Measurements from ENCODE around the gene RFC5. TPM values are rescaled to one million over a fixed set of nuclear protein-coding genes. Genes with fewer than 3 reads are reported as not detected.

The RFC5 gene
- polyA plus RNA-seq, 3 donors = 6.6 to 8.0 (median 7.5) TPM

DNA sequence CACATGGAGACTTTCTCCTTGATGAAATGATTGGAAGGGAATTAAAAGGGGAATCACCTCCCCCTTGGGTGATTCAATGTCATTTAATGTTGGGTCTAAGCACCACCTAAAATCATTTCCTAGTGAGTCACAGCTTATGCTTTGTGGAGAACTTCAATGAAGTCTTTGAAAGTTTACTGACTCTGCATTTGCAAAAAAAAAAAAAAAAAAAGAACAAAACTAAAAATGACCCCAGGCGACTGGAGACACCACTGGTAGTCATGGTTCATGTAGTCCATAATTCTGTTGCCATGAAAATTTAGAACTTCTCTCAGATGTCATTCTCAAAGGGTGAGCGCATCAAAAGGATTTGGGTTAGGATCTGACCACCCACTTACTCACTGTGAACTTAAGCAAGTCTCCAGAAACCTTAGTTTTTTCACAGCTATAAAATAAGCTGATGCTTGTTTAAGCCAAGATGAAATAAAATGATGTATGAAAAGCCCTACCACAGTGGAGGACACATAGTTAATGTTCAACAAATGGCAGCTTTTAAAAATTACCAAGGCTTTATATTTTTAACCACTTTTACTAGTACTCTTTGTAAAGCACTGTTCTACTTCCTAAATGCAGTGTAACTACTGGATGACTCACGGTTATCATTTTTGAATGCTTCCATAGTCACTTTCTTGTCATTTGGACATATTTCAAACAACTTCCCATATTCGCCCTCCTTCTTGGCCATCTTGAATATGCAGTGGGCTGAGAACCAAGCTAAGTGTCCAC, 29.6 kb upstream of the RFC5 start:
- no CpG with 5 or more reads among the region's 4 CpGs for WGBS (ENCODE audit: insufficient coverage)

DNA sequence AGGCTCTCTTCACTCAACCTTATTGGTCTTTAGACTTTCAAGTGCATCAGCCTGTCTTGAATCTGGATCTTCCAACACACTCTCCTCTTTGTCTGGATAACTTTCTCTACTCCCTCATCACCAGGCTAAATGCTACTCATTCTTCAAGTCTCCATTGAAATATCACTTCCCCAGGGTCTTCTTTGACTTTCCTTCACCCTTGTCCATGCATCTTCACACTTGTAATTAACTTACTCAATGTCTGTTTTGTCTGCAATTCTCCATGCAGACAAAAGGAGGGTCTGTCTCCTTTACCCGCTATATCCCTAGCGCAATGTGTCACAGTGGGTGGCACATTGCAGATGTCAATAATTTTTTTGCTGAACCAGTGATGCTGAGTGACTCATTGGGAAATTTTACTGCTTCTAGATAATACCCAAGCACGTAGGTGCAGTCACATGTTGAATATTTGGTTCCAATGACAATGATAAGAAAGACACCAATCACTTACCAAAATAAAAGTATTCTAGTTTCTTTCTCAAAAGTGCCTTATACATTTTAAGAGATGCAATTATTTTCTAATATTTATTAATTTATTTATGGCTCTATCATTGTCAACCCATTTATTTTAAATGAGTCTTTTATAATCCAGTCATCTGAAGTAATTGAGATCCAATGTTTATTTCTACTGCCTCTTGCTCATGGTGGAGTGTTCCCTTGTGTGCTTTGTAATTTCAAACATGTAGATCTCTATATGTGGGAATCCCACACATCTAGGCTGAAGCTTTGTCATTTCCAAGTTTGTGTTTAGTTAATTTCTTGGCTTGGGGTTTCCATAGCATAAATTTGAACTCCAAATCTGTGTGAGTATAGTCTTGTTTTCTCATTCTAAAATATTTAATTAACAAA, 21.7 kb upstream of the RFC5 start:
- no peak for DNase-seq
- H3K9me3 Mint-ChIP-seq = peaks cover 0 to 7% (median 3%) of the 10 kb centered on the region in 7 donors
- H3K4me1 Mint-ChIP-seq = no peaks in the 10 kb centered on the region
- intact Hi-C loops (cut with micrococcal nuclease) = no loop called here
- 100% methylated on average over 2 of the region's 3 CpGs for WGBS (ENCODE audit: insufficient coverage)
- no peak overlapping the region for H3K27ac ChIP-seq (ENCODE audit: low read depth in 1 of 2, low read length in 2 of 2)
- no peaks in the 10 kb centered on the region for H3K4me1 ChIP-seq (ENCODE audit: control insufficient read depth in 1 of 2, insufficient read depth in 2 of 2, low read length in 2 of 2)
- no peaks in the 10 kb centered on the region for H3K9me3 ChIP-seq (replicated peaks in 1 of 2; ENCODE audit: control insufficient read depth in 1 of 2, insufficient read depth in 1 of 2, low read length in 2 of 2)
- no peak overlapping the region for H2AFZ ChIP-seq (ENCODE audit: insufficient read depth, low read depth, low read length, poor library complexity, severe bottlenecking)
- no peaks in the 10 kb centered on the region for H3K36me3 ChIP-seq (replicated peaks in 1 of 2; ENCODE audit: control insufficient read depth in 1 of 2, insufficient read depth in 2 of 2, low read length in 2 of 2)
- no peaks in the 10 kb centered on the region for H3K79me2 ChIP-seq (ENCODE audit: insufficient read depth, low read length)
- H3K4me3 ChIP-seq (replicated peaks in 1 of 3; ENCODE audit: low read depth in 2 of 3, low read length in 3 of 3) = no peak overlapping the region
- H3K9ac ChIP-seq (ENCODE audit: insufficient read depth, low read length, poor library complexity, severe bottlenecking) = no peak overlapping the region
- H3K27ac Mint-ChIP-seq = no peak overlapping the region
- H4K20me1 ChIP-seq (ENCODE audit: insufficient read depth, low read length) = no peaks in the 10 kb centered on the region
- TF ChIP-seq, protein P1, sequence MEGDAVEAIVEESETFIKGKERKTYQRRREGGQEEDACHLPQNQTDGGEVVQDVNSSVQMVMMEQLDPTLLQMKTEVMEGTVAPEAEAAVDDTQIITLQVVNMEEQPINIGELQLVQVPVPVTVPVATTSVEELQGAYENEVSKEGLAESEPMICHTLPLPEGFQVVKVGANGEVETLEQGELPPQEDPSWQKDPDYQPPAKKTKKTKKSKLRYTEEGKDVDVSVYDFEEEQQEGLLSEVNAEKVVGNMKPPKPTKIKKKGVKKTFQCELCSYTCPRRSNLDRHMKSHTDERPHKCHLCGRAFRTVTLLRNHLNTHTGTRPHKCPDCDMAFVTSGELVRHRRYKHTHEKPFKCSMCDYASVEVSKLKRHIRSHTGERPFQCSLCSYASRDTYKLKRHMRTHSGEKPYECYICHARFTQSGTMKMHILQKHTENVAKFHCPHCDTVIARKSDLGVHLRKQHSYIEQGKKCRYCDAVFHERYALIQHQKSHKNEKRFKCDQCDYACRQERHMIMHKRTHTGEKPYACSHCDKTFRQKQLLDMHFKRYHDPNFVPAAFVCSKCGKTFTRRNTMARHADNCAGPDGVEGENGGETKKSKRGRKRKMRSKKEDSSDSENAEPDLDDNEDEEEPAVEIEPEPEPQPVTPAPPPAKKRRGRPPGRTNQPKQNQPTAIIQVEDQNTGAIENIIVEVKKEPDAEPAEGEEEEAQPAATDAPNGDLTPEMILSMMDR (IDR thresholded peaks at IDR 0.05) = no peak
- H3K27me3 ChIP-seq (ENCODE audit: control insufficient read depth in 2 of 2, insufficient read depth in 2 of 2, low read length in 2 of 2) = no peaks in the 10 kb centered on the region
- H3K36me3 Mint-ChIP-seq = no peaks in the 10 kb centered on the region
- H3K27me3 Mint-ChIP-seq (ENCODE audit: low read depth in 3 of 3) = peaks cover 6 to 8% (median 6%) of the 10 kb centered on the region in 3 donors
- H3K4me2 ChIP-seq (replicated peaks; ENCODE audit: extremely low read depth, low read length, poor library complexity, severe bottlenecking) = no peak overlapping the region
- no peak overlapping the region for H3K4me3 Mint-ChIP-seq

More for the DNA sequence above, 29.6 kb upstream of the RFC5 start:
- Histone ChIP-seq H3K9me3 (replicated peaks in 1 of 2; ENCODE audit: control insufficient read depth in 1 of 2, insufficient read depth in 1 of 2, low read length in 2 of 2) (no peaks in the 10 kb centered on the region), H3K9ac (ENCODE audit: insufficient read depth, low read length, poor library complexity, severe bottlenecking) (no peak overlapping the region), H3K4me3 (replicated peaks in 1 of 3; ENCODE audit: low read depth in 2 of 3, low read length in 3 of 3) (no peak overlapping the region), H3K27me3 (ENCODE audit: control insufficient read depth in 2 of 2, insufficient read depth in 2 of 2, low read length in 2 of 2) (no peaks in the 10 kb centered on the region), H3K27ac (ENCODE audit: low read depth in 1 of 2, low read length in 2 of 2) (no peak overlapping the region), H3K4me2 (replicated peaks; ENCODE audit: extremely low read depth, low read length, poor library complexity, severe bottlenecking) (no peak overlapping the region), H4K20me1 (ENCODE audit: insufficient read depth, low read length) (no peaks in the 10 kb centered on the region), H2AFZ (ENCODE audit: insufficient read depth, low read depth, low read length, poor library complexity, severe bottlenecking) (no peak overlapping the region), H3K79me2 (ENCODE audit: insufficient read depth, low read length) (no peaks in the 10 kb centered on the region), H3K36me3 (replicated peaks in 1 of 2; ENCODE audit: control insufficient read depth in 1 of 2, insufficient read depth in 2 of 2, low read length in 2 of 2) (no peaks in the 10 kb centered on the region), H3K4me1 (ENCODE audit: control insufficient read depth in 1 of 2, insufficient read depth in 2 of 2, low read length in 2 of 2) (no peaks in the 10 kb centered on the region)
- Mint-ChIP-seq H3K4me1 (no peaks in the 10 kb centered on the region), H3K27me3 (ENCODE audit: low read depth in 3 of 3) (peaks cover 4 to 8% (median 7%) of the 10 kb centered on the region in 3 donors), H3K9me3 (peaks cover 0 to 8% (median 2%) of the 10 kb centered on the region in 7 donors), H3K4me3 (no peak overlapping the region), H3K36me3 (no peaks in the 10 kb centered on the region), H3K27ac (no peak overlapping the region)
- TF ChIP-seq, protein P1 (IDR thresholded peaks at IDR 0.05) = no peak
- intact Hi-C loops (cut with micrococcal nuclease) = no loop called here
- DNase-seq = no peak

Data from CD14-positive monocyte (primary cell).